HG02938 (cell line): ENCODE data around the gene LILRB3.

Experiments
- ATAC-seq: cut with Tn5 transposase; IDR thresholded peaks from one replicate; pipeline ENCODE4 v1.9.1; 2021; ENCODE audit warnings: mild to moderate bottlenecking, moderate library complexity; ENCODE audit not compliant: unreplicated experiment

Gene LILRB3

GRCh38 chr19:54169149-54169740 lies 53.6 kb downstream of the LILRB3 start:
- ATAC-seq: no peak

- no peak for ATAC-seq
Observed at GRCh38 chr19:54168174-54168917, 54.5 kb downstream of the LILRB3 start.
